ENCODE results near the gene ANKRD7. TPM values are rescaled to one million over a fixed set of nuclear protein-coding genes. Genes with fewer than 3 reads are reported as not detected.

The ANKRD7 gene
- 0.42 and 0.44 TPM in 2 replicates for polyA plus RNA-seq (2012; rRNA removed)
- polyA plus RNA-seq (2012; cell fraction: cytosol; rRNA removed) = 0.43 and 0.59 TPM in 2 replicates
- 0.45 and 0.98 TPM in 2 replicates for polyA plus RNA-seq (2012; cell fraction: nucleus; rRNA removed)

GRCh38 chr7:118224521-118224920 lies at the start of gene ANKRD7:
Gene ANKRD7, plus strand, starts transcription at chr7:118224704. Its CDS starts 127 bp downstream, at chr7:118224831.
- H3K4me2 ChIP-seq = no peak within 1 kb of the TSS
- no peaks in the 10 kb centered on the region for H3K9me3 ChIP-seq
- H3F3A ChIP-seq (replicated peaks; ENCODE audit: insufficient read depth) = no peaks in the 10 kb centered on the region
- no peak for TF ChIP-seq ELF1 (IDR thresholded peaks at IDR 0.05)
- TF ChIP-seq CTCF (IDR thresholded peaks at IDR 0.05) = no peak
- TF ChIP-seq EZH2phosphoT487 (IDR thresholded peaks at IDR 0.05; ENCODE audit: borderline replicate concordance, low read depth) = no peak
- no peak for TF ChIP-seq REST (IDR thresholded peaks at IDR 0.05; ENCODE audit: low read depth, low read length)
- TF ChIP-seq ZBTB33 (IDR thresholded peaks at IDR 0.05; ENCODE audit: borderline replicate concordance, low read depth) = no peak
- TF ChIP-seq RXRA (IDR thresholded peaks at IDR 0.05; ENCODE audit: borderline replicate concordance, low read depth) = no peak
- TF ChIP-seq USF1 (IDR thresholded peaks at IDR 0.05; ENCODE audit: borderline replicate concordance, low read depth) = no peak
- no peak for TF ChIP-seq IRF3 (IDR thresholded peaks at IDR 0.05; ENCODE audit: low read depth, low read length)
- no peak for TF ChIP-seq SMC3 (IDR thresholded peaks at IDR 0.05; ENCODE audit: low read depth, low read length)
- TF ChIP-seq RAD21 (IDR thresholded peaks at IDR 0.05; ENCODE audit: low read length) = no peak
- no peak for TF ChIP-seq USF2 (IDR thresholded peaks at IDR 0.05; ENCODE audit: borderline replicate concordance, low read depth, low read length)
- TF ChIP-seq YY1 (IDR thresholded peaks at IDR 0.05; ENCODE audit: low read depth) = no peak
- no peak for TF ChIP-seq MEF2A (IDR thresholded peaks at IDR 0.05; ENCODE audit: borderline replicate concordance, low read depth)
- POLR2A ChIA-PET = no interaction called here
- no peak within 1 kb of the TSS for H2AFZ ChIP-seq (ENCODE audit: low read depth)
- H3K79me2 ChIP-seq (ENCODE audit: insufficient read depth) = no peaks in the 10 kb centered on the region
- CTCF ChIA-PET = no interaction called here
- H3K27me3 ChIP-seq (ENCODE audit: insufficient read depth) = no peaks in the 10 kb centered on the region
- no peak within 1 kb of the TSS for H3K4me3 ChIP-seq (ENCODE audit: low read depth in 2 of 2, low read length in 1 of 2)
- H3K36me3 ChIP-seq (replicated peaks in 1 of 2; ENCODE audit: control insufficient read depth in 1 of 2, insufficient read depth in 2 of 2, low read length in 1 of 2) = no peaks in the 10 kb centered on the region
- no peak within 1 kb of the TSS for H3K9ac ChIP-seq
- H3K9me2 ChIP-seq = no peaks in the 10 kb centered on the region
- 81% methylated on average over 16 of the region's 18 CpGs for WGBS (ENCODE audit: low lambda C conversion rate)
- H4K20me1 ChIP-seq (ENCODE audit: insufficient read depth) = no peaks in the 10 kb centered on the region
- H3K27ac ChIP-seq (ENCODE audit: low read depth in 2 of 2, low read length in 1 of 2) = no peak within 1 kb of the TSS
- no peak for DNase-seq
- H3K4me1 ChIP-seq (ENCODE audit: control insufficient read depth in 1 of 2, insufficient read depth in 2 of 2, low read depth in 1 of 2, low read length in 1 of 2) = no peaks in the 10 kb centered on the region
